Measurements from ENCODE around the gene FYCO1.

FYCO1 gene

DNA sequence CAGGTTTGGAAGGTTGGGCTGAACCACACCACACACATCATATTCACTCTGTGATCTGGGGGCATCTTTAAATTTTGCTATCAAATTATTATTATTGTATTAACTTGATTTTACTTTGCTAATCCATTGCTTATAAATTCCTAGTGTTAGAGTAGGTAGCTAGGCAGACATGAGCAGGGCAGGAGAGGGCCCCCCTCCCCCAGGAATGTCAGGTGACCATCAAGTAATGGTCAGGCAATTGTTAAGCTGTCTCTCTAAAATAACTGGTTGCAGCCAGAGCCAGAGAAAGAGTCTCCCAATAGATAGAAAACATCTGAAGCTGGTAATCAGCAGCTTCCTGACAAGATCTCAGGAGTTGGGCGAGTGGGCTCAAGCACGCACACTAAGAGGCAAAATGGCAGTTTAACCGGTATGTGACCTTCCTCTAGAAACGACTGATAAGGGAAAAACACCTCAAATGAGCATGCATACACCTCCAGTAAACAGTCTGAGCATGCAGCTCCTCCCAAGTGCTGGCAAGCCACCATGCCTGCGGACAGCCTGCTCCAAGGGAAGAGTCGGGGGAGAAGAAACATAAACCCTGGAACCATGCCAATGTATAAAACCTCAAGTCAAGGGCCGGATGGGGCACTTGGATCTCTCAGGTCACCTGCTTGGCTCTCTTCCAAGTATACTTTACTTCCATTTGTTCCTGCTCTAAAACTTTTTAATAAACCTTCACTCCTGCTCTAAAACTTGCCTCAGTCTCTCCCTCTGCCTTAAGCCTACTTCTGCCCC lies 55.4 kb downstream of the FYCO1 start:
- no peak for DNase-seq

DNA sequence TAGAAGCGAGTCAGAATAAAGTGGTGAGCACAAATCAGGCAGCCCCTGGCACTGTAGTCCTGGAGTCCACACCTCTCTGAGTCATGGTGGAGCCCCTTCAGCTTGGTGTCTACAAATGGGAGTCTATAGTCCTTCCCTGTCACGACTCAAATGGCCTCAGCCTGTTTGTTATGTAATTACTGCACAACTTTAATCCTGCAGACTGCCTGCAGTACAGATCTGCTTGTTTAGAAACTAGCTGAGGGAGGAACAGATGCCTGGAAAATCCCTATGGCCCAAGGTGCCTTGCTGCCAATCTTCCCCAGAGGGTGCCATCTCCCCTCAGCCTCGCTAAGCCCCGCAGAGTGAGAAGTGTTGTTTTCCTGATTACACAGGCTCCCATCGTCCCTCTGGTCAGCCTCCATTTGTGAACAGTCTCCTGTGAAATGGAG lies 56.3 kb downstream of the FYCO1 start:
- no peak for DNase-seq

GRCh38 chr3:45938864-45939263 lies 56.8 kb downstream of the FYCO1 start:
- DNase-seq, result peak in 1 of 2 experiments; percentile 48

GRCh38 chr3:45938043-45938435 lies 57.6 kb downstream of the FYCO1 start:
- no peak for DNase-seq

- no peak for DNase-seq
These were observed 58.2 kb downstream of the FYCO1 start for GRCh38 chr3:45937206-45938042.

DNA sequence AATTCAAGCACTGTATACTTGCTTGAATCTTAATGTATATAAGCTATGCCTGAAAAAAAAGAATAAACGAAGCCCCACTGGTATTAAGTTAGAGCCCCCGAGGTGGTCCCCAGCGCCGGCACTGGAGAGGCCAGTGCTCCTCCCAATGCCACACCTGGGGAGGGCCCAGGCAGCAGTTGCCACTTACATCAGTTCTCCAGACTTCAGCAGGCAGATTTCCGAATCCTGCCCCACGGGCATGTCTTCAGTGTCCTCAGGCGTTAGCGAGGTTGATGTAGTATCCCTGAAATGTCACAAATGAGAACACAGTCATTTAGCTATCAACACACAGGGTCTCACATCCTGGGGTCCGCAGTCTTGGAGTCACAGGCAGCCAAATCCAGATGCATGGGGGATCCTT lies 59.4 kb downstream of the FYCO1 start:
- DNase-seq, result no peak

DNA sequence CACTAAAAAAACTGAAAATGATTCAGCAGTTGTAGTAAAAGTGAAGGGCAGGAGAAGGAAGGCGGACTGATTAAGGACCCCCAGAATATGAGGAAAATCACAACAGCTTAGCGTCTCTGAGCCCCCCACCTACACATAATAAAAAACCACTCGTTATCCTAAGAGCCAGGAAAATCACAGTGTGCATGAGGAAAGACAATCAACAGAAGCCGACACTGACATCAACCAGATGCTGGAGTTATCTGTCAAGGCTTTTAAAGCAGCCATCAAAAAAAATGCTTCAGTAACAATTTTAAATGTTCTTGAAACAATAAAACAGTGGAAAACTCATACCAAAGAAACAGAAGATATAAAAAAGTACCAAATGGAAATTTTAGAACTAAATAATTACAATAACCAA lies 62.0 kb downstream of the FYCO1 start:
- no peak for DNase-seq

DNA sequence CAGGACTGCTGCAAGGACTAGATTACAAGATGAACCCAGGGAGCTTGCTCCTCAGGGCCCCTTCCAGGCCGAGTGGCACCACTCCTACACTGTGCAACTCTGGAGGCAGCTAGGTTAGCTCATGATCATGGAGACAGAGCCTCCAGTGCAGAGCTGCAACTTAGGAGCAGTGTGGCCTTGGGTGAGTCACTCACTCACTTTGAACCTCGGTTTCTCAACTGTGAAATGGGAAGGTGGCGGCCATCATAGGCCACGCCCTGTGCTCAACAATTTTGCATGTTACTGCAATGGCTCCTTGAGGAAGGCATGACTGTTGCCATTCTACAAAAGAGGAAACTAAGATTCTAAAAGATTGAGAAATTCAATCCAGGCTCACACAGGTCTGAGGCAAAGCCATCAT lies 63.5 kb downstream of the FYCO1 start:
- DNase-seq, result no peak

- DNase-seq, result peak in 1 of 2 experiments; percentile 21
These were observed 64.1 kb downstream of the FYCO1 start for GRCh38 chr3:45931496-45931895.

GRCh38 chr3:45929042-45929679 lies 66.5 kb downstream of the FYCO1 start:
- DNase-seq, result no peak

GRCh38 chr3:45927881-45928280 lies 67.7 kb downstream of the FYCO1 start:
- DNase-seq, result no peak

- no peak for DNase-seq
These were observed 71.9 kb downstream of the FYCO1 start for GRCh38 chr3:45923755-45924154.

DNA sequence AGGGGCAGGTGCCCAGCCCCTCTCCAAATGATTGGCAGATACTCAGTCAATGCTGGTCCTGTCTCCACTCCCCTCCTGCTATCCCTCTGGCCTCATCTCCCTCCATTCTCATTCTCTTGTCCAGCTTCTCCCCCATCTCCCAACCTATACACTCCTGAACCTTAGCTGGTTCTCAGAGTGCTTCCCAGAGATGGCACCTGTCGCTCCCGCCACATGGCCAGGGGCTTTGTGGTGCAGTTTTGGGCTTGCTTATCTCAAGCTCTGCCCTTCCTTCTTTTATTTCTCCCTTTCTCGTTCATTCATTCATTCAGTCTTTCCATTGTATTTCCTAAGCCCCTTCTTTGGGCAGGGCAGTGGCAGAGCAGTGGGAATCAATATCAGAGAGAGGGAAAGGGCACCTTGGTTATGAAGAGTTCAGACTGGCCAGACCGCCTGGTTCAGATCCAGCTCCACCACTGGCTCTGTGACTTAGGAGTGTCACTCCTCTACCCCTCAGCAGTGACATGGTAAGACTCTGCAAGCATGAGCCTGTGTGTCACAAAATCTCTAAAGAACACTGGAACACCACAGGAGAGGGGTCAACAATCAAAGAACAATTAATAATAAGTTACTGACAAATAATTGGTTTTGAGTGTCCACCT lies 72.6 kb downstream of the FYCO1 start:
- DNase-seq, result no peak

DNA sequence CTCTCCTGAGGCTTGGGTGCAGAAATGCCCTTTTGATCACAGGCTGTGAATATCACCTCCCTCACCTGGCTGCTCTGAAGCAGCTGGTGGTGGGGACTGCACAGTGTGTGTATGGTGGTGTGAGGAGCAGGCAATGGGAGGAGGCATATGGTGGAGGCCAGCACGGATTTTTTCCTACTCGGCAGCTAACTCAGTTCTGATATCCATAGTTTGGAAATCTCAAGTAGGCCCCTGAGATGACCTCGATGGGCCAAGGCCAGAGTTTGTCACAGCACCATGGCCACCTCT lies 73.6 kb downstream of the FYCO1 start:
- DNase-seq, result no peak

DNA sequence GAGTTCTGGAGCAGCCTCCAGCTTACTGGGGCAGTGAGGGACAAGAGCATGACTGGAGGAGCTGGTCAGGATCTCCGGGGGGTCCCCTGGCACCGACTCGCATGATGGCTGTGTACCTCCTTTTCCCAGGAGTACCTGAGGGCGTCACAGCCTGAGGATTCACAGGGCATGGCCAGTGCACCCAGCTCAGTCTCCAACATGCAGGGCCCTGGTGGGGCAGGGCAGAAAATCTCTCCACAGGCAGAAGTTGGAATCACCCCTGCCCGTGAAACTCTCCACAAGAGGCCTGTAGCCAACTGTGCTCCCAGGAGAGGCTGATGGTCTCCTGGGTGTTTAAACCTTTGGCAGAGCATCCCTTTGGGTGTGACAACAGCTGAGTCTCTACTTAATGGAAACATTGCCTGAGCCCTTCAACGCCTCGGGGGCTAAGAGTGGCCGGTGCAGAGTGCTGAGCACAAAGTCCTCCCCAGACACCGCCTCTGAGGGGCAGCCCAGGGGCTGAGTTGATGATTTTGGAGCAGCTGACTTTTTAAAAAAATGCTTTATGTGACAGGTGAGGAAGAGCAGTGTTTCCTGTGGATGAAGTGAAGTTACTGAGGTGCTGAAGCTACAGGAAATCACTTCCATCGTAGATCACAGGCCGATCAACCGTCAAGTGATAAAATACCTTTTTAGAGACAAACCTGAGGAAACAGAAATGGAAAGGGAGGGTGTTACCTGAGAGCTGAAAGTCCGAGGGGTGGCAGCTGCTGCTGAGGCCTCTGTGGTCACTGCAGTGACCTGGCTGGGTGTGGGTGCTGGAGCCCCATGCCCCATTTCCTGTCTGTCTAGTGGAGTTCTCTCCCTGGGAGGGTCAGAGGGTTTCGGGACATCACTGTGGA lies 74.2 kb downstream of the FYCO1 start:
- no peak for DNase-seq

GRCh38 chr3:45917146-45917898 lies 78.3 kb downstream of the FYCO1 start:
- no peak for DNase-seq

DNA sequence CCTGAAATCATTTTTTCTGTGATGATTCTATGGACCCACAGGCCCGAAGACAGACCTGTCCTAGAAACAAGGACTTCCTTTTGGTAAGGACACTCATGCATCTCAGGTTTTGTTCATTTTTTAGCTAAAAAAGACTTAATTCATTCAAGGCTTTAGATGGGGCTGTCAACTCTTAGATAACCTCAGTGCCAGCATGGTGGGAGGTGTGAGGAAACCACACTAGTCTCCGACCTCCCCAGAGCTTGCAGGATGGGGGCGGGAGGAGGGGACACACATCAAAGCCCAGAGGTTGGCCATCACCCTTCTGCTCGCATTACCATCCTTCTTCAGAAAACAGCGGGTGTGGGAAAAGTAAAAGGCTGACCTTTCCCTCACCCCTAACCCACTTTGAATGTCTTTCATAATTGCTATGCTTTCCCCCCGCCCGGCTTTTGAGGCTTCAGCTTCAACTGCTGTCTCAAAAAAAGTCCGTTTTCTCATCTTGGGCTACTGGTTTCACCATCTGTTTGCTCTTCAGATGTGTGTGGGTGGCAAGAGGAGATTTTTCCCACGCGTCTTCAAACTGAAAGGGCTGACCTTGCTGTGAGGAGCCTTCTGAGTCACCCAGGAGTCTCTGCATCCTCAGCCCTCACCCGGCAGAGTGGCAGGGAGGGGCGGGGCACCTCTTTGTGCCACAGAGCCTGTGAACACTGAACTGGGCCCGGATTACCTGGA lies 79.9 kb downstream of the FYCO1 start:
- DNase-seq, result no peak

DNA sequence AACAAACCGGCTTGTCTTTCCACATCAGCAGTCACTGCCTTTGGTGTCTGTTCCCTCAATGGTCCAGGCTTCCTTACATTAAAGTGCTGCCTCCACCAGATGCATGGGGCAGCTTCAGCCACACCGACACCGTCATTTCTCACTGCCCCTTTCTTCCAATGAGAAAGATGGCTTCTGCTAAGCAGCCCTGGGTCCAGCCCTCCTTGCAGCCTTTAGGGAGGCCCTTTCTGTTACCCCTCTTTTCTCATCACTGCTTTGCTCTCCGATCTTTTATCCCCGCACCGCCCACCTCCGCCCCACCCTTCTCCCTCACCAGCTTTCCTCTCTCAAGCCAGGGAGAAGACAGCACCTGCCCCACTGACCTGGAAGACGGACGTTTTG lies 80.6 kb downstream of the FYCO1 start:
- DNase-seq, result no peak

- no peak for DNase-seq
These were observed 81.1 kb downstream of the FYCO1 start for GRCh38 chr3:45914362-45915058.

- DNase-seq, result no peak
These were observed 83.2 kb downstream of the FYCO1 start for GRCh38 chr3:45912435-45912834.
